GM23248 (cell line): ENCODE data around the gene RAI1. TPM values are rescaled to one million over a fixed set of nuclear protein-coding genes. Genes with fewer than 3 reads are reported as not detected.

Experiments used
- DNase-seq: peaks from one replicate; pipeline ENCODE4 v3.0.0-alpha.2; 2015
- H2AFZ ChIP-seq: fragments of 200-600 bp; sonication (generic); 2 replicates; pipeline ENCODE4 v1.6.1; 2016; ENCODE audit warnings: antibody characterized with exemption
- H3F3A ChIP-seq: fragments of 200-600 bp; sonication (generic); 2 replicates; pipeline ENCODE4 v1.6.1; 2016; ENCODE audit warnings: mild to moderate bottlenecking, antibody characterized with exemption, mixed run types; ENCODE audit not compliant: insufficient read depth
- H3K27ac ChIP-seq: fragments of 200-600 bp; sonication (generic); 2 replicates; pipeline ENCODE4 v1.5.1; 2016; ENCODE audit warnings: mild to moderate bottlenecking
- H3K27me3 ChIP-seq: fragments of 200-600 bp; sonication (generic); replicated peaks from 2 replicates; pipeline ENCODE4 v1.6.1; 2016; ENCODE audit warnings: mild to moderate bottlenecking; ENCODE audit not compliant: insufficient read depth
- H3K36me3 ChIP-seq: fragments of 200-600 bp; sonication (generic); 2 replicates; pipeline ENCODE4 v1.6.1; 2016; ENCODE audit warnings: low read depth, mild to moderate bottlenecking
- H3K4me1 ChIP-seq: fragments of 200-600 bp; sonication (generic); 2 replicates; pipeline ENCODE4 v1.6.1; 2016; ENCODE audit warnings: mild to moderate bottlenecking; ENCODE audit not compliant: insufficient read depth
- H3K4me2 ChIP-seq: fragments of 200-600 bp; sonication (generic); one replicate; pipeline ENCODE4 v1.6.1; 2016; ENCODE audit warnings: mild to moderate bottlenecking; ENCODE audit not compliant: unreplicated experiment
- H3K4me3 ChIP-seq: fragments of 200-600 bp; sonication (generic); 2 replicates; pipeline ENCODE4 v1.5.1; 2016; ENCODE audit warnings: mild to moderate bottlenecking
- H3K79me2 ChIP-seq: fragments of 200-600 bp; sonication (generic); 2 replicates; pipeline ENCODE4 v1.6.1; 2016; ENCODE audit warnings: mild to moderate bottlenecking; ENCODE audit not compliant: insufficient read depth
- H3K9ac ChIP-seq: fragments of 200-600 bp; sonication (generic); 2 replicates; pipeline ENCODE4 v1.6.1; 2016; ENCODE audit warnings: mild to moderate bottlenecking
- H3K9me2 ChIP-seq: fragments of 200-600 bp; sonication (generic); 2 replicates; pipeline ENCODE4 v1.6.1; 2016; ENCODE audit warnings: mixed run types, mild to moderate bottlenecking, moderate library complexity; ENCODE audit not compliant: insufficient read depth
- H3K9me3 ChIP-seq: fragments of 200-600 bp; sonication (generic); one replicate; pipeline ENCODE4 v1.6.1; 2017; ENCODE audit warnings: low read depth
- H4K20me1 ChIP-seq: fragments of 200-600 bp; sonication (generic); 2 replicates; pipeline ENCODE4 v1.6.0; 2016; ENCODE audit not compliant: insufficient read depth
- EZH2 ChIP-seq: fragments of 200-600 bp; sonication (generic); IDR thresholded peaks from 2 replicates; pipeline ENCODE4 v1.6.1; 2018; ENCODE audit warnings: antibody characterized with exemption, mild to moderate bottlenecking; ENCODE audit not compliant: insufficient read depth, poor library complexity, severe bottlenecking
- EZH2phosphoT487 ChIP-seq: fragments of 200-600 bp; sonication (generic); IDR thresholded peaks from 2 replicates; pipeline ENCODE4 v1.6.1; 2018; ENCODE audit warnings: antibody characterized with exemption, moderate library complexity, mild to moderate bottlenecking, low read depth; ENCODE audit not compliant: insufficient read depth
- WGBS, 2 experiments: methylation state at CpG; one replicate each; pipeline ENCODE4 v1.1.6; 2015 to 2017; ENCODE audit warnings: low lambda C conversion rate in 2 of 2, low coverage in 1 of 2; ENCODE audit errors: missing lambda C conversion rate in 2 of 2; 5-methylcytosine and 5-hydroxymethylcytosine counted together
- in situ Hi-C: fragments of 300-500 bp; cut with MboI; formaldehyde crosslinking; loops from 2 replicates; pipeline ENCODE4 v1.15.0; 2020
- polyA plus RNA-seq: library from polyadenylated mRNA; unstranded; fragments of >200 nt; fragmentation: Nextera tagmentation; extraction: Ambion mirVana; gene quantifications from 2 replicates; pipeline ENCODE4 v1.2.1, GENCODE V29; 2016
- total RNA-seq: library from RNA; depleted of rRNA; stranded (reverse); fragments of >200 nt; shearing (Covaris generic); gene quantifications from 2 replicates; pipeline ENCODE4 v1.2.3, GENCODE V29; 2014

Gene RAI1
- total and polyA plus RNA-seq, 2 experiments from 2014 or later, result 5.2 to 9.1 TPM

- Histone ChIP-seq H3K4me3 (no peak overlapping the region), H2AFZ (no peak overlapping the region), H3K4me2 (no peak overlapping the region), H3K27ac (no peak overlapping the region), H3K9me3 (no peaks in the 10 kb centered on the region), H3K9me2 (no peaks in the 10 kb centered on the region), H3K79me2 (no peaks in the 10 kb centered on the region), H4K20me1 (no peaks in the 10 kb centered on the region), H3K36me3 (no peaks in the 10 kb centered on the region), H3K9ac (no peak overlapping the region), H3K4me1 (peaks cover 7% of the 10 kb centered on the region; the same call in 1 of the 2 replicates), H3F3A (no peaks in the 10 kb centered on the region), H3K27me3 (no peaks in the 10 kb centered on the region)
- WGBS, 2 experiments, result 74 to 76% methylated on average over 3 of the region's 3 CpGs
- TF ChIP-seq EZH2 (no peak), EZH2phosphoT487 (no peak)
- no peak for DNase-seq
- in situ Hi-C loops, result no loop called here
Observed at GRCh38 chr17:17653343-17653742, 27.9 kb upstream of the RAI1 start.

DNA sequence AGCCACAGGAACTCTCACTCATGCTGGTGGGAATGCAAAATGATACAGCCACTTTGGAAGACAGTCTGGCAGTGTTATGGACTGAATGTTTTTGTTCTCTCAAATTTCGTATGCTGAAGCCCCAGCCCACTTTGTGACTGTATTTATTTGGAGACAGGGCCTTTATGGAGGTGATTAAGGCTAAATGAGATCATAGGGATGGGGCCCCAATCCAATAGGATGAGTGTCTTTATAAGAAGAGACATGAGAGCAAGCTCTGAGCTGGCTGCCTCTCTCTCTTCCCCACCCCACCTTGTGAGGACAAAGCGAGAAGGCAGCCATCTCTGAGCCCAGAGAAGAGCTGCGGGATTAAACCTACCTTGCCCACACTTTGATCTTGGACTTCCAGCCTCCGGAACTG is 21.9 kb upstream of the RAI1 start:
- no peak for TF ChIP-seq EZH2
- no peak for TF ChIP-seq EZH2phosphoT487
- no peak for DNase-seq
- Histone ChIP-seq H2AFZ (no peak overlapping the region), H3K9me3 (no peaks in the 10 kb centered on the region), H3K79me2 (no peaks in the 10 kb centered on the region), H3K36me3 (no peaks in the 10 kb centered on the region), H3K4me3 (no peak overlapping the region), H3K4me1 (no peaks in the 10 kb centered on the region), H3K27ac (no peak overlapping the region), H3K4me2 (no peak overlapping the region), H4K20me1 (no peaks in the 10 kb centered on the region), H3K9ac (no peak overlapping the region), H3F3A (no peaks in the 10 kb centered on the region), H3K27me3 (no peaks in the 10 kb centered on the region), H3K9me2 (no peaks in the 10 kb centered on the region)
- WGBS, 2 experiments, result 49 to 58% methylated on average over 4 of the region's 4 CpGs
- in situ Hi-C loops, result no loop called here

DNA sequence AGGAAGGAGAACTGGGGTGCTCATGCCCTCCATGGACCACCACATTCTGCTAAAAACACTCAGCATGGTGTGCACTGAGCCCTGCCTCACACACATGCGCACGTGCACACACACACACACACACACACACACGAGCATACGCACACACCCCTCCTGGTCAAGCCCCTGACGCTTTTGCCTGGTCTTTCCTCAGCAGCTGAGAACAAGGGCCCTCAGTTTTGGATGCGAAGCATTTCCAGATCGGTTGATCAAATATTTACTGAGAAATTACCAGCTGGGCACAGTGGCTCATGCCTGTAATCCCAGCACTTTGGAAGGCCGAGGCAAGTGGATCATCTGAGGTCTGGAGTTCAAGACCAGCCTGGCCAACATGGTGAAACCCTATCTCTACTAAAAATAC is 20.1 kb upstream of the RAI1 start:
- Histone ChIP-seq H3K4me3 (no peak overlapping the region), H3K4me2 (no peak overlapping the region), H3K36me3 (no peaks in the 10 kb centered on the region), H3K79me2 (no peaks in the 10 kb centered on the region), H3K9me3 (no peaks in the 10 kb centered on the region), H3K9ac (no peak overlapping the region), H3K4me1 (no peaks in the 10 kb centered on the region), H4K20me1 (no peaks in the 10 kb centered on the region), H2AFZ (no peak overlapping the region), H3K27me3 (no peaks in the 10 kb centered on the region), H3K27ac (no peak overlapping the region), H3K9me2 (no peaks in the 10 kb centered on the region), H3F3A (no peaks in the 10 kb centered on the region)
- in situ Hi-C loops, result no loop called here
- whole genome bisulfite sequencing, 2 experiments, result 84 to 87% methylated on average over 8 of the region's 8 CpGs
- TF ChIP-seq EZH2 (no peak), EZH2phosphoT487 (no peak)
- DNase-seq, result no peak

GRCh38 chr17:17661834-17662385 is 19.3 kb upstream of the RAI1 start:
- Histone ChIP-seq H3K4me1 (no peaks in the 10 kb centered on the region), H2AFZ (no peak overlapping the region), H3F3A (no peaks in the 10 kb centered on the region), H3K27me3 (no peaks in the 10 kb centered on the region), H3K27ac (no peak overlapping the region), H3K9me3 (no peaks in the 10 kb centered on the region), H3K9ac (no peak overlapping the region), H3K9me2 (no peaks in the 10 kb centered on the region), H3K79me2 (no peaks in the 10 kb centered on the region), H3K4me2 (no peak overlapping the region), H3K36me3 (no peaks in the 10 kb centered on the region), H4K20me1 (no peaks in the 10 kb centered on the region), H3K4me3 (no peak overlapping the region)
- in situ Hi-C loops, result no loop called here
- DNase-seq, result no peak
- WGBS, 2 experiments, result 87 to 93% methylated on average over 10 of the region's 10 CpGs
- no peak for TF ChIP-seq EZH2
- no peak for TF ChIP-seq EZH2phosphoT487
